Mesothelial cell of epicardium (in vitro differentiated cells): ENCODE measurements around the gene CD81. TPM values are rescaled to one million over a fixed set of nuclear protein-coding genes. Genes with fewer than 3 reads are reported as not detected.

Source experiments
- DNase-seq, 2 experiments: peaks; one replicate each; pipeline ENCODE4 v3.0.0; 2021; ENCODE audit warnings: low spot score in 2 of 2; ENCODE audit not compliant: unreplicated experiment in 2 of 2
- H3K27ac Mint-ChIP-seq: 2 replicates; pipeline ENCODE4 v1.8.0; 2021; ENCODE audit warnings: mixed read lengths
- H3K27me3 Mint-ChIP-seq: 2 replicates; pipeline ENCODE4 v1.8.0; 2021; ENCODE audit warnings: low read depth, mixed read lengths
- H3K36me3 Mint-ChIP-seq: 2 replicates; pipeline ENCODE4 v1.8.0; 2021; ENCODE audit warnings: mixed read lengths
- H3K4me1 Mint-ChIP-seq: 2 replicates; pipeline ENCODE4 v1.8.0; 2021; ENCODE audit warnings: mixed read lengths
- H3K4me3 Mint-ChIP-seq: 2 replicates; pipeline ENCODE4 v1.8.0; 2021; ENCODE audit warnings: mild to moderate bottlenecking, moderate library complexity, mixed read lengths
- H3K9me3 Mint-ChIP-seq: 2 replicates; pipeline ENCODE4 v1.8.0; 2021; ENCODE audit warnings: mixed read lengths
- total RNA-seq: library from RNA; stranded (reverse); gene quantifications from 3 replicates; pipeline ENCODE4 v1.2.1, GENCODE V29; 2021
- TF ChIP-seq, protein P1 (sequence below): fragments of 200-600 bp; sonication (generic); IDR thresholded peaks from one replicate; pipeline ENCODE4 v1.5.0; 2021; ENCODE audit warnings: antibody characterized with exemption; ENCODE audit not compliant: unreplicated experiment

Gene CD81
- total RNA-seq, 1 donor from 2014 or later, result 410 TPM

DNA sequence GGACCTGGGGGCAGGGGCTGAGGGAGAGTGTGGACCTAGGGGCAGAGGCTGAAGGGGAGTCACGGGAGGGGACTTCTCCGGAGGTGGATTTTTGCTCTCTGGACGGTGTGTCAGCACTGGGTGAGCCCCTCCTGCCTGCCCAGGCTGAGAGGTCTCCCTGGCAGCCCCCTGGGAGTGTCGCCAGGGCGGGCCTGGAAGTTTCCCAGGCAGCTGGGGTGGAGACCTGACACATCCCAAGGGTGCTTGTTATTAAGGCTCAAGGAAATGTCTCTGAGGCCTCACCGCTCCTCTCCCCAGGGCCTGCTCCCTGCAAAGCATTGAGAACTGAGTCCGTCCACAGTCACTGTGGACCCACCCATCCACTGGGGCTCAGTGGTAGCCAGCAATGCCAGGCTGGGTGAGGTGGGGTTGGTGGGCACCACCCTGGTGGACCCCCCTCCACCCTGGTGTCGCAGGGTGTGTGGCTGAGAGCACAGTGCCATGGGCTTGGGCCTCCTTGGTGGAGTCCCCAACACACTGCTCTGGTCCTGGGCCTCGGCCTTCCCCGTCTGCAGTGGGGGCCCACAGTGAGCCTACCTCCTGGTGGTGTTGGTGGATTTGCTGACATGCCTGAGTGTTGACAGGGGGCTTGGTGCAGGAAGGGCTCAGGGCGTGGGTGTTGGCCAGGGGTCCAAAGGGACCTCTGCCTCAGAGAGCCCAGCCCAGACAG is 2.5 kb downstream of the CD81 start:
- peak overlapping the region; percentile 49 for H3K4me3 Mint-ChIP-seq
- peaks cover 20% of the 10 kb centered on the region for H3K4me1 Mint-ChIP-seq
- TF ChIP-seq, protein P1, sequence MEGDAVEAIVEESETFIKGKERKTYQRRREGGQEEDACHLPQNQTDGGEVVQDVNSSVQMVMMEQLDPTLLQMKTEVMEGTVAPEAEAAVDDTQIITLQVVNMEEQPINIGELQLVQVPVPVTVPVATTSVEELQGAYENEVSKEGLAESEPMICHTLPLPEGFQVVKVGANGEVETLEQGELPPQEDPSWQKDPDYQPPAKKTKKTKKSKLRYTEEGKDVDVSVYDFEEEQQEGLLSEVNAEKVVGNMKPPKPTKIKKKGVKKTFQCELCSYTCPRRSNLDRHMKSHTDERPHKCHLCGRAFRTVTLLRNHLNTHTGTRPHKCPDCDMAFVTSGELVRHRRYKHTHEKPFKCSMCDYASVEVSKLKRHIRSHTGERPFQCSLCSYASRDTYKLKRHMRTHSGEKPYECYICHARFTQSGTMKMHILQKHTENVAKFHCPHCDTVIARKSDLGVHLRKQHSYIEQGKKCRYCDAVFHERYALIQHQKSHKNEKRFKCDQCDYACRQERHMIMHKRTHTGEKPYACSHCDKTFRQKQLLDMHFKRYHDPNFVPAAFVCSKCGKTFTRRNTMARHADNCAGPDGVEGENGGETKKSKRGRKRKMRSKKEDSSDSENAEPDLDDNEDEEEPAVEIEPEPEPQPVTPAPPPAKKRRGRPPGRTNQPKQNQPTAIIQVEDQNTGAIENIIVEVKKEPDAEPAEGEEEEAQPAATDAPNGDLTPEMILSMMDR, result no peak
- no peaks in the 10 kb centered on the region for H3K9me3 Mint-ChIP-seq
- H3K36me3 Mint-ChIP-seq, result peaks cover 4% of the 10 kb centered on the region
- DNase-seq, result no peak
- H3K27me3 Mint-ChIP-seq, result no peaks in the 10 kb centered on the region
- no peak overlapping the region for H3K27ac Mint-ChIP-seq

- TF ChIP-seq, protein P1, result no peak
- H3K4me1 Mint-ChIP-seq, result peaks cover 20% of the 10 kb centered on the region
- peak overlapping the region; percentile 49 for H3K4me3 Mint-ChIP-seq
- no peak overlapping the region for H3K27ac Mint-ChIP-seq
- peaks cover 4% of the 10 kb centered on the region for H3K36me3 Mint-ChIP-seq
- no peaks in the 10 kb centered on the region for H3K27me3 Mint-ChIP-seq
- no peak for DNase-seq
- H3K9me3 Mint-ChIP-seq, result no peaks in the 10 kb centered on the region
Observed at GRCh38 chr11:2380396-2380795, 3.3 kb downstream of the CD81 start.

DNA sequence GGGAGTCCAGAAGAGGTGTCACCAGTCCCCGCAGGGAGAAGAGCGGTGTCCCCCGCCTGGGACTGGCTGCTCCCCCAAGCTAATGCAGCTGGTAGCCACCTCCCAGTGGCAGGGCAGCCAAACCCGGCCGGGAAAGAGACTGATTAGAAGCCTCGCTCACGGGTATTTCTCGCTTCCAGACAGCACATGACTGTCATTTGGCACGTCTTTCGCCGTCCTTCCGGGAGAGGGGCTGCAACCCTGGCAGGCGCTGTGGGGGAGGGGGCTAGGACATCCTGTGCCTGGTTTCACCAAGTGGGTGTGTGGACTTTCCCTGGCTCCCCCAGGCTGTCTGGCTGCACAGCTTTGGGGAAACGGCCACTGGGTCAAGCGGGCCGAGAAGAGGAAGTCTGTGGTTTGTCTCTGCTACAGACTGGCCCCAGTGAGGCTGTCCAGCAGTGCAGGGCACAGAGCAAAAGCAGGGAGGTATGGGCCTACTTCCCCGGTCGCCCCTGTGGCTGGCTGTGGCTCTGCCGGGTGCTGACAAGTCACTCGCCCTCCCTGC is 3.8 kb downstream of the CD81 start:
- Mint-ChIP-seq H3K4me1 (peaks cover 20% of the 10 kb centered on the region), H3K4me3 (peak overlapping the region; percentile 49), H3K27me3 (no peaks in the 10 kb centered on the region), H3K9me3 (no peaks in the 10 kb centered on the region), H3K36me3 (peaks cover 4% of the 10 kb centered on the region), H3K27ac (no peak overlapping the region)
- TF ChIP-seq, protein P1, result no peak
- DNase-seq, result no peak

GRCh38 chr11:2381494-2382128 is 4.5 kb downstream of the CD81 start:
- TF ChIP-seq, protein P1, result no peak
- Mint-ChIP-seq H3K4me3 (no peak overlapping the region), H3K36me3 (peaks cover 4% of the 10 kb centered on the region), H3K27me3 (no peaks in the 10 kb centered on the region), H3K4me1 (peaks cover 20% of the 10 kb centered on the region), H3K27ac (no peak overlapping the region), H3K9me3 (no peaks in the 10 kb centered on the region)
- DNase-seq, result no peak

DNA sequence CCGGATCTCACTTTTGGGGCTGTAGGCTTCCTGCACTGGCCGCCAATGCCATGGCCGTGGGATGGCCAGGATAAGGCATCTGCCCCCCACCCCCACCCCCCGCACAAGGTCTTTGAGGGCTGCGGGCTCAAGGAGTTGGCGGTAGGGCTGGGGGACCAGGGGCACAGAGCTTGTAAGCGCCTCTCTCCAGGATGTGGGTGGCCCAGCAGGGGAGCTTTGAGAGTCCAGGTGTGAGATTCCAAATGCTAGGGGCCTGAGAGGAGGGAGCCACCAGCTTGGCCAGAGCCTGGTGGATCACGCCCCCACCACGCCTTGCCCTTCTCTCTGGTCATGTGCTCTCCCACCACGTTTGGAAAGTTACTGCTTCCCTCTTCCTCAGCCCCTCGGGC is 5.0 kb downstream of the CD81 start:
- Mint-ChIP-seq H3K27me3 (no peaks in the 10 kb centered on the region), H3K9me3 (no peaks in the 10 kb centered on the region), H3K36me3 (peaks cover 4% of the 10 kb centered on the region), H3K4me1 (peaks cover 20% of the 10 kb centered on the region), H3K4me3 (no peak overlapping the region), H3K27ac (no peak overlapping the region)
- TF ChIP-seq, protein P1, result no peak
- DNase-seq, result no peak
